Esophagus squamous epithelium (tissue), 5 donors: ENCODE measurements around the gene HTR3C. TPM values are rescaled to one million over a fixed set of nuclear protein-coding genes. Genes with fewer than 3 reads are reported as not detected.

ENCODE experiments used
- DNase-seq: peaks from one replicate; lab custom pipeline; 2025; lab: John Stamatoyannopoulos, UW
- H3K27ac ChIP-seq, 4 donors: fragments of 200-600 bp; sonication (generic); one replicate each; pipeline ENCODE4 v1.5.1; 2016 to 2019; ENCODE audit warnings: mild to moderate bottlenecking in 1 of 4
- H3K27me3 ChIP-seq, 4 donors: fragments of 200-600 bp; sonication (generic); 1 replicate in 3 of 4; 2 replicates in 1 of 4; pipeline versions ENCODE4 v1.5.1 to v1.6.0; 2017 to 2021; ENCODE audit warnings: antibody characterized with exemption in 1 of 4
- H3K36me3 ChIP-seq, 3 donors: fragments of 200-600 bp; sonication (generic); one replicate each; pipeline ENCODE4 v1.5.1; 2016 to 2019
- H3K4me1 ChIP-seq, 3 donors: fragments of 200-600 bp; sonication (generic); one replicate each; pipeline ENCODE4 v1.5.1; 2017 to 2019
- H3K4me3 ChIP-seq, 4 donors: fragments of 200-600 bp; sonication (generic); 1 replicate in 3 of 4; 2 replicates in 1 of 4; pipeline ENCODE4 v1.5.1; 2016 to 2019; ENCODE audit warnings: mild to moderate bottlenecking in 2 of 4, moderate library complexity in 1 of 4
- H3K9me3 ChIP-seq, 3 donors: fragments of 200-600 bp; sonication (generic); one replicate each; pipeline ENCODE4 v1.5.1; 2016 to 2019
- POLR2A ChIP-seq, 4 donors: fragments of 450-650 bp; IDR thresholded peaks; one replicate each; pipeline ENCODE4 v1.6.1; 2017; ENCODE audit warnings: antibody characterized with exemption in 4 of 4, mild to moderate bottlenecking in 4 of 4, moderate library complexity in 3 of 4
- WGBS, 2 donors: methylation state at CpG; one replicate each; pipeline ENCODE4 v1.1.5; 2018; 5-methylcytosine and 5-hydroxymethylcytosine counted together
- intact Hi-C: fragments of 100-400 bp; cut with DNase I; formaldehyde crosslinking; loops from one replicate; pipeline ENCODE4 v1.15.0; 2022
- total RNA-seq, 4 donors: library from RNA; depleted of rRNA; stranded (reverse); fragments of >200 nt; gene quantifications; one replicate each; pipeline ENCODE4 v1.1.0, GENCODE V29; 2016
- TF ChIP-seq, protein P1 (sequence below), 6 experiments: fragments of 450-650 bp in 4 of 6; fragments of 200-600 bp in 2 of 6; sonication (generic) in 2 of 6; IDR thresholded peaks; one replicate each; pipeline ENCODE4 v1.5.1; 2016 to 2019; ENCODE audit warnings: antibody characterized with exemption in 6 of 6, mild to moderate bottlenecking in 4 of 6, moderate library complexity in 4 of 6
- donor health status: DM: yes; HTN: yes; CAD: no.

The HTR3C gene
- total RNA-seq, 4 donors from 2014 or later: not detected

DNA sequence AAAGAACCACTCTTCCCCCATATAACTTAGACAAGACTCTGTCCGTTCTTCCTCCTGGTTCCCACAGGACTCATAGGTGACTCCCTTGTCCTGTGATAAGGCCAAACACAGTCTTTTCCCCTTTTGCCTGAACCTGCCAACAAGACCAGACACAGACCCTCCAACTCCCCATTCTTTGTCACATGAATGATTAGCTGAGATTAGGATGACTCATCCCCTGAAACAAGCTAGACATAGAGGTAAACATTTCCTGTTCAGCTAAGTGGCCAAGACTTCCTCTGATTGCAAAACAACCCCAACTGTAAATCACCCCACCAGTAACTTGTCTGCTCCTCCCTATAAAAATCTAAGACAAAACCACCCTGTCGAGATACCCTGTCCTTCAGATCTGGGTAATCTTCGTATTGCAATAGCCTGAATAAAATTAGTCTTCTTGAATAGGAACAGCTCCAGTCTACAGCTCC, 32.6 kb downstream of the HTR3C start:
- TF ChIP-seq, protein P1, sequence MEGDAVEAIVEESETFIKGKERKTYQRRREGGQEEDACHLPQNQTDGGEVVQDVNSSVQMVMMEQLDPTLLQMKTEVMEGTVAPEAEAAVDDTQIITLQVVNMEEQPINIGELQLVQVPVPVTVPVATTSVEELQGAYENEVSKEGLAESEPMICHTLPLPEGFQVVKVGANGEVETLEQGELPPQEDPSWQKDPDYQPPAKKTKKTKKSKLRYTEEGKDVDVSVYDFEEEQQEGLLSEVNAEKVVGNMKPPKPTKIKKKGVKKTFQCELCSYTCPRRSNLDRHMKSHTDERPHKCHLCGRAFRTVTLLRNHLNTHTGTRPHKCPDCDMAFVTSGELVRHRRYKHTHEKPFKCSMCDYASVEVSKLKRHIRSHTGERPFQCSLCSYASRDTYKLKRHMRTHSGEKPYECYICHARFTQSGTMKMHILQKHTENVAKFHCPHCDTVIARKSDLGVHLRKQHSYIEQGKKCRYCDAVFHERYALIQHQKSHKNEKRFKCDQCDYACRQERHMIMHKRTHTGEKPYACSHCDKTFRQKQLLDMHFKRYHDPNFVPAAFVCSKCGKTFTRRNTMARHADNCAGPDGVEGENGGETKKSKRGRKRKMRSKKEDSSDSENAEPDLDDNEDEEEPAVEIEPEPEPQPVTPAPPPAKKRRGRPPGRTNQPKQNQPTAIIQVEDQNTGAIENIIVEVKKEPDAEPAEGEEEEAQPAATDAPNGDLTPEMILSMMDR (IDR thresholded peaks at IDR 0.05): no peak
- no peak for TF ChIP-seq POLR2A (IDR thresholded peaks at IDR 0.05)

DNA sequence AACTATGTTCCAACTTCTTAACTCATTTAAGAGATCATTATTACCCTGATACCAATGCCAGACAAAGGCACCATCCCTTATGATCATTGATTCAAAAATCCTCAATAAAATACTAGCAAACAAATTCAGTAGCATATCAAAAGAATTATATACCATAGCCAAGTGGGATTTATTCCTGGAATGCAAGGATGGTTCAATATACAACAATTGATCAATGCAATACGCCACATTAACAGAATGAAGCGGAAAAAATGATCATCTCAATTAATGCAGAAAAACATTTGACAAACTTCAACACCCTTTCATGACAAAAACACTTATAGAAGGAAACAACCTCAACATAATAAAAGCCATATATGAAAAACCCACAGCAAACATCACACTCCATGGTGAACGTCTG, 39.4 kb downstream of the HTR3C start:
- intact Hi-C loops: no loop called here
- H3K9me3 ChIP-seq: peaks cover 0 to 24% (median 16%) of the 10 kb centered on the region in 3 donors
- no peaks in the 10 kb centered on the region for H3K4me1 ChIP-seq
- H3K27ac ChIP-seq: no peak overlapping the region
- H3K27me3 ChIP-seq: peaks cover 0 to 3% (median 0%) of the 10 kb centered on the region in 4 donors
- no peak overlapping the region for H3K4me3 ChIP-seq
- 91 to 94% methylated on average over 3 of the region's 3 CpGs for WGBS, 2 donors
- no peaks in the 10 kb centered on the region for H3K36me3 ChIP-seq
- TF ChIP-seq, protein P1 (IDR thresholded peaks at IDR 0.05): no peak
- TF ChIP-seq POLR2A (IDR thresholded peaks at IDR 0.05): no peak
- DNase-seq: no peak

More for the DNA sequence above, 32.6 kb downstream of the HTR3C start:
- Histone ChIP-seq H3K9me3 (peaks cover 0 to 10% (median 0%) of the 10 kb centered on the region in 3 donors), H3K27me3 (no peaks in the 10 kb centered on the region), H3K27ac (no peak overlapping the region), H3K36me3 (no peaks in the 10 kb centered on the region), H3K4me1 (peaks cover 0 to 7% (median 4%) of the 10 kb centered on the region in 3 donors), H3K4me3 (no peak overlapping the region)
- 28 to 34% methylated on average over 3 of the region's 3 CpGs for WGBS, 2 donors
- no peak for DNase-seq
- intact Hi-C loops: no loop called here

DNA sequence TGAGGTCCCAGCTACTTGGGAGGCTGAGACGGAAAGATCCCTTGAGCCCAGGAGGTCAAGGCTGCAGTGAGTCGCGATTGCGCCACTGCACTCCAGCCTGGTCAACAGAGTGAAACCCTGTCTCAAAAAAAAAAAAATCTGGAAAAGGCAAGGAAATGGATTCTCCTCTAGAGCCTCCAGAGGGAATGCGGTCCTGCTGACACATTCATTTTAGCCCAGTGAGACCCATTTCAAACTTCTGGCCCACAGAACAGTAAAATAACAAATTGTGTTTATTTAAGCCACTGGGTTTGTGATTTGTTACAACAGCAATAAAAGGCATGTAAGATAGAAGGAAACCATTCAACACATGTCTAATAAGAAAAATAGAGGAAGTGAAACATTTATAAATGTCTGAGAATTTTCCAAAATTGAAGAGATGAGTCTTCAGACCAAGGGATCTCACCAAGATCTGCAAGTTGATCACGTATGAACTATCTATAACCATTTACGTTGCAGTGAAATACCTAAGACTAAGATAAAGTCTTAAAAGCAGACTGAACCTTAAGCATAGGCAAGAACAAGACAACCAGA, 44.0 kb downstream of the HTR3C start, which contains the start of gene HTR3E:
TSS of gene HTR3E (plus strand) at position 254 of the 573 bp plus-strand sequence. CDS start 466 bp downstream, outside the sequence.
- H3K4me3 ChIP-seq: no peak within 1 kb of the TSS

DNA sequence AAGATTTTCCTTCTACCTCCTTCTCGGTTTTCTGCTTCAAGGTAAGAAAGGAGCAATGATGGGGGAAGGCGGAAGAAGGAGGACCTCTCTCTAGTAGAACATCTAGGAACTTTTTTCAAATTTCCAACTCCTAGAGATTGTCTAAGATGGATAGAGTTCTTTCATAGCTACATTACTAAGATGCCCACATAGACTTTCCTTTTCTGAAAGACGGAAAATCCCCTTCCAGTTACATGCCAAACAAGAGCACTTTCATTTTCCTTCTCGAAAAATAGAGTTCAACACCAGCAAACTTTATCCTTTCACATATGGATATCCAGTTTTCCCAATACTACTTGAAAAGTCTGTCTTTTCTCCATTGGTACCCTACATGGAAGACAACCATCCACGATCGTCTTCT, 44.7 kb downstream of the HTR3C start:
- DNase-seq: no peak
- 81 to 82% methylated on average over 6 of the region's 6 CpGs for WGBS, 2 donors
- peaks cover 0 to 9% (median 7%) of the 10 kb centered on the region in 3 donors for H3K9me3 ChIP-seq
- no peaks in the 10 kb centered on the region for H3K36me3 ChIP-seq
- H3K27ac ChIP-seq: no peak overlapping the region
- no peak for TF ChIP-seq POLR2A (IDR thresholded peaks at IDR 0.05)
- TF ChIP-seq, protein P1 (IDR thresholded peaks at IDR 0.05): no peak
- intact Hi-C loops: no loop called here
- no peak overlapping the region for H3K4me3 ChIP-seq
- no peaks in the 10 kb centered on the region for H3K4me1 ChIP-seq
- peaks cover 0 to 14% (median 0%) of the 10 kb centered on the region in 4 donors for H3K27me3 ChIP-seq

More for the DNA sequence above, 44.0 kb downstream of the HTR3C start, which contains the start of gene HTR3E:
- H3K27ac ChIP-seq: no peak within 1 kb of the TSS
- TF ChIP-seq POLR2A (IDR thresholded peaks at IDR 0.05): no peak
- TF ChIP-seq, protein P1 (IDR thresholded peaks at IDR 0.05): no peak
- WGBS, 2 donors: 87 to 93% methylated on average over 7 of the region's 7 CpGs
- peaks cover 0 to 14% (median 0%) of the 10 kb centered on the region in 4 donors for H3K27me3 ChIP-seq
- no peaks in the 10 kb centered on the region for H3K4me1 ChIP-seq
- H3K36me3 ChIP-seq: no peaks in the 10 kb centered on the region
- intact Hi-C loops: no loop called here
- DNase-seq: no peak
- peaks cover 0 to 16% (median 13%) of the 10 kb centered on the region in 3 donors for H3K9me3 ChIP-seq
